GM21360 (cell line): ENCODE results near the gene SEL1L3.
"Not testable (repeated sequence)": the region's sequence is repeated elsewhere in the genome, so short reads cannot be mapped to it uniquely, and the experiment has no call there.

ENCODE experiments used
- ATAC-seq: cut with Tn5 transposase; IDR thresholded peaks from one replicate; pipeline ENCODE4 v1.9.1; 2021; ENCODE audit warnings: mild to moderate bottlenecking, moderate library complexity; ENCODE audit not compliant: unreplicated experiment

SEL1L3 gene

GRCh38 chr4:25862411-25863346 is at the start of gene SEL1L3:
TSS of gene SEL1L3 (minus strand) at chr4:25862988. CDS start at chr4:25862836, 152 bp downstream.
- ATAC-seq, result peak; percentile 51

- ATAC-seq, result no peak
Measured at GRCh38 chr4:25911356-25911755, 48.6 kb upstream of the SEL1L3 start.

- no peak for ATAC-seq
Measured at GRCh38 chr4:25908491-25908901, 45.7 kb upstream of the SEL1L3 start.

GRCh38 chr4:25906113-25906512 is 43.3 kb upstream of the SEL1L3 start:
- ATAC-seq, result not testable (repeated sequence)

- no peak for ATAC-seq
Measured at GRCh38 chr4:25905371-25905770, 42.6 kb upstream of the SEL1L3 start.

GRCh38 chr4:25904748-25905082 is 41.9 kb upstream of the SEL1L3 start:
- ATAC-seq, result no peak

- no peak for ATAC-seq
Measured at GRCh38 chr4:25903900-25904747, 41.3 kb upstream of the SEL1L3 start.

GRCh38 chr4:25901030-25901430 is 38.2 kb upstream of the SEL1L3 start:
- no peak for ATAC-seq

- ATAC-seq, result no peak
Measured at GRCh38 chr4:25900310-25900709, 37.5 kb upstream of the SEL1L3 start.

GRCh38 chr4:25896776-25897539 is 34.2 kb upstream of the SEL1L3 start:
- ATAC-seq, result no peak

GRCh38 chr4:25892796-25893195 is 30.0 kb upstream of the SEL1L3 start:
- no peak for ATAC-seq

GRCh38 chr4:25890571-25891485 is 28.0 kb upstream of the SEL1L3 start:
- ATAC-seq, result no peak

GRCh38 chr4:25889589-25890503 is 27.1 kb upstream of the SEL1L3 start:
- no peak for ATAC-seq

- no peak for ATAC-seq
Measured at GRCh38 chr4:25888781-25889180, 26.0 kb upstream of the SEL1L3 start.

- no peak for ATAC-seq
Measured at GRCh38 chr4:25884031-25884782, 21.4 kb upstream of the SEL1L3 start.

GRCh38 chr4:25883565-25883964 is 20.8 kb upstream of the SEL1L3 start:
- no peak for ATAC-seq

- ATAC-seq, result no peak
Measured at GRCh38 chr4:25882226-25882625, 19.4 kb upstream of the SEL1L3 start.

- ATAC-seq, result no peak
Measured at GRCh38 chr4:25881193-25881592, 18.4 kb upstream of the SEL1L3 start.
